Stimulated activated CD8-positive, alpha-beta memory T cell treated with anti-CD3 and anti-CD28 coated beads, Interleukin-12 subunit alpha, Interleukin-12 subunit beta, amount 100 ng/mL, for 1 hour (primary cell): Measurements from ENCODE around the gene ORC3.

Experiments used
- DNase-seq: peaks from one replicate; pipeline ENCODE4 v3.0.0-alpha.2; 2020; ENCODE audit warnings: low read depth

The ORC3 gene

GRCh38 chr6:87589693-87590416 lies at the start of gene ORC3, which contains the start of gene RARS2:
TSS of gene ORC3 (plus strand) at chr6:87590135. CDS start at chr6:87590169, 34 bp downstream.
TSS of gene RARS2 (minus strand) at chr6:87589987. CDS start at chr6:87589957, 30 bp downstream.
- peak; percentile 92 for DNase-seq

GRCh38 chr6:87540539-87540938 lies 49.4 kb upstream of the ORC3 start:
- no peak for DNase-seq

GRCh38 chr6:87541041-87541440 lies 48.9 kb upstream of the ORC3 start:
- DNase-seq: no peak

- no peak for DNase-seq
Measured at GRCh38 chr6:87541744-87542143, 48.2 kb upstream of the ORC3 start.

GRCh38 chr6:87543696-87544473 lies 46.0 kb upstream of the ORC3 start:
- no peak for DNase-seq

- DNase-seq: no peak
Measured at GRCh38 chr6:87544474-87544735, 45.5 kb upstream of the ORC3 start.

GRCh38 chr6:87551799-87552198 lies 38.1 kb upstream of the ORC3 start:
- DNase-seq: no peak

- no peak for DNase-seq
Measured at GRCh38 chr6:87553159-87553765, 36.7 kb upstream of the ORC3 start.

GRCh38 chr6:87555506-87555905 lies 34.4 kb upstream of the ORC3 start:
- DNase-seq: no peak

- no peak for DNase-seq
Measured at GRCh38 chr6:87558446-87558845, 31.5 kb upstream of the ORC3 start.

GRCh38 chr6:87561017-87561416 lies 28.9 kb upstream of the ORC3 start:
- DNase-seq: no peak

- no peak for DNase-seq
Measured at GRCh38 chr6:87572021-87572420, 17.9 kb upstream of the ORC3 start.

- DNase-seq: no peak
Measured at GRCh38 chr6:87572883-87573282, 17.1 kb upstream of the ORC3 start.

GRCh38 chr6:87573307-87574024 lies 16.5 kb upstream of the ORC3 start:
- no peak for DNase-seq

- no peak for DNase-seq
Measured at GRCh38 chr6:87574237-87574804, 15.6 kb upstream of the ORC3 start.

- no peak for DNase-seq
Measured at GRCh38 chr6:87575423-87575822, 14.5 kb upstream of the ORC3 start.

GRCh38 chr6:87583822-87584221 lies 6.1 kb upstream of the ORC3 start:
- no peak for DNase-seq

GRCh38 chr6:87586371-87587077 lies 3.4 kb upstream of the ORC3 start:
- no peak for DNase-seq

GRCh38 chr6:87588756-87589407 lies 1.1 kb upstream of the ORC3 start:
- no peak for DNase-seq

GRCh38 chr6:87590417-87590880 lies 514 bp downstream of the ORC3 start:
- DNase-seq: no peak

- no peak for DNase-seq
Measured at GRCh38 chr6:87590990-87591389, 1.1 kb downstream of the ORC3 start.
